ENCODE data around the gene CDC25C. TPM values are rescaled to one million over a fixed set of nuclear protein-coding genes. Genes with fewer than 3 reads are reported as not detected.
A peak's percentile ranks its signal among the peaks of the same experiment; 100 is the strongest.
"Not testable (repeated sequence)": the region's sequence is repeated elsewhere in the genome, so short reads cannot be mapped to it uniquely, and the experiment has no call there.

The CDC25C gene
- polyA plus RNA-seq, 1 of the 3 experiments (the other 2 are of a cell fraction), result 5.2 TPM

DNA sequence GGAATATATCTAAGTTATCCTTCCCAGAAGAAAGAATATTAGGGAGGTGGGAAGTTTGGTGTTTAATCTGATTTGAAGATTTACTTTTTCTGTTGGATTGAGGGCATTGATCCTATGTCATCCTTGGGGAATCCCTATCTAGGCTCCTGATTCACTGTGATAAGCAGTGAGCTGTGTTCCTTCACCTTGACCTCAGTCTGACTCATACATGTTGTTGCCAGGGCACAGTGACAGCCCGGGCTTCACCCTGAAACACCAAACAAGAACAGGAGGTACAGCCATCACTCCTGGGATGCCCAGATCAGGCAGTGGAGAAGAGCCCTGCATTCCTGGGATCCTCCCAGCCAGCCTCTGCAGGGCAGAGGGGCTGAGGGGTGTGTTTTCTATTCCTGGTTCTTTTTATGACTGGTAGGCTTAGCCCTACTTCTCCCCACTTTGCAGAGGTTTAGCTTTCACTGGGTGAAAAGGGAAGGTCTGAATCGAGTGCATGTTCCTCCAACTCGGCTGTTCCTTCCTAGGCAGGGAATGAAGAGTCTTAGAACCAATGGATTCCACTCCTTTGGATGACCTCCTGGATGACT, 3.4 kb upstream of the CDC25C start (continued):
- TF ChIP-seq, protein P1, sequence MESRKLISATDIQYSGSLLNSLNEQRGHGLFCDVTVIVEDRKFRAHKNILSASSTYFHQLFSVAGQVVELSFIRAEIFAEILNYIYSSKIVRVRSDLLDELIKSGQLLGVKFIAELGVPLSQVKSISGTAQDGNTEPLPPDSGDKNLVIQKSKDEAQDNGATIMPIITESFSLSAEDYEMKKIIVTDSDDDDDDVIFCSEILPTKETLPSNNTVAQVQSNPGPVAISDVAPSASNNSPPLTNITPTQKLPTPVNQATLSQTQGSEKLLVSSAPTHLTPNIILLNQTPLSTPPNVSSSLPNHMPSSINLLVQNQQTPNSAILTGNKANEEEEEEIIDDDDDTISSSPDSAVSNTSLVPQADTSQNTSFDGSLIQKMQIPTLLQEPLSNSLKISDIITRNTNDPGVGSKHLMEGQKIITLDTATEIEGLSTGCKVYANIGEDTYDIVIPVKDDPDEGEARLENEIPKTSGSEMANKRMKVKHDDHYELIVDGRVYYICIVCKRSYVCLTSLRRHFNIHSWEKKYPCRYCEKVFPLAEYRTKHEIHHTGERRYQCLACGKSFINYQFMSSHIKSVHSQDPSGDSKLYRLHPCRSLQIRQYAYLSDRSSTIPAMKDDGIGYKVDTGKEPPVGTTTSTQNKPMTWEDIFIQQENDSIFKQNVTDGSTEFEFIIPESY (IDR thresholded peaks at IDR 0.05; ENCODE audit: borderline replicate concordance, low read depth), result no peak

DNA sequence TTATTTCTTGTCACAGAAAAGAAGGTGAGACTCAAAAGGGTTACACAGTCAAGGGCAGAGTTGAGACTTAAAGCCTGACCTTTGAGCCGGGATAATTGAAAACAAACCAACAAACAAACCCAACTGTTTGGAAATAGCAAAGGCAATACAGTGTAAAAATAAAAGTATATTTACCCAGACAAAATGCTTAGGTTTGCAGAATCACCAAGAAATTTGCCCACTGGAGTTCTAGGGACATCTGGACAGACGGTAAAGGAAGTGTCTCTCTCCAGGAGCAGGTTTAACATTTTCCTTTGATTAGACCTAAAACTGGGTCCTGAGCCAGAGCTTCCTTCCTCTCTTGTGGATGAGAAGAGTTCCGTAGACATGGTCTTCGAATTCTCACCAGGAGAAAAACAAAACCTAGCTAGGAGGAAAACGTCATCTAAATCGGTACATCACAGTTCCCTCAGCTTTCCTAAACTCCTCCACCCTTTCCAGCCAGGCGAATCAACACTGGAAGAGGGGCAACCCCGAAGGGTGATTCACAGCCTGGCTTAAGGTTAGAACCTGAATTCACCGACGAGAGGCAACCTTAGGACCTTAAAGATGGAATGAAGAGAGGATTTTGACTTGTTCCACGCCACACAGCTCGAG, 673 bp downstream of the CDC25C start:
- Histone ChIP-seq H3K27me3 (ENCODE audit: insufficient read depth) (no peaks in the 10 kb centered on the region), H2AFZ (ENCODE audit: low read depth) (peak overlapping the region; percentile 100), H3K4me2 (peak overlapping the region; percentile 98), H3K4me3 (ENCODE audit: low read depth in 2 of 2, low read length in 1 of 2) (peak overlapping the region; percentile 69 to 95), H3K9me2 (no peaks in the 10 kb centered on the region), H3K9ac (peak overlapping the region; percentile 84), H3K36me3 (replicated peaks in 1 of 2; ENCODE audit: control insufficient read depth in 1 of 2, insufficient read depth in 2 of 2, low read length in 1 of 2) (peaks cover 0 to 6% of the 10 kb centered on the region in 2 experiments), H3K27ac (ENCODE audit: low read depth in 2 of 2, low read length in 1 of 2) (peak overlapping the region in 1 of 2 experiments; percentile 56; a peak in 3 of 4 replicates), H3K4me1 (ENCODE audit: control insufficient read depth in 1 of 2, insufficient read depth in 2 of 2, low read depth in 1 of 2, low read length in 1 of 2) (peaks cover 0 to 9% of the 10 kb centered on the region in 2 experiments; a peak in 1 of 4 replicates), H3F3A (replicated peaks; ENCODE audit: insufficient read depth) (peaks cover 4% of the 10 kb centered on the region), H3K9me3 (no peaks in the 10 kb centered on the region), H3K79me2 (ENCODE audit: insufficient read depth) (peaks cover 20% of the 10 kb centered on the region; the same call in 1 of the 2 replicates), H4K20me1 (ENCODE audit: insufficient read depth) (no peaks in the 10 kb centered on the region)
- POLR2A ChIA-PET, result interaction anchor here (0.6 to 1.2 kb wide), 3 partner anchors 22 to 134 kb away, joined by 3 to 4 read pairs (median 4); partner anchors contain the start of genes EGR1 and KDM3B
- 5% methylated on average over 12 of the region's 12 CpGs for WGBS (ENCODE audit: low lambda C conversion rate)
- no peak for DNase-seq
- CTCF ChIA-PET, result interaction anchor here (13.2 kb wide), 1 partner anchor 20 kb away, joined by 239 read pairs; the partner anchor contains the start of gene KDM3B
- TF ChIP-seq ELF1 (IDR thresholded peaks at IDR 0.05) (no peak), EZH2phosphoT487 (IDR thresholded peaks at IDR 0.05; ENCODE audit: borderline replicate concordance, low read depth) (no peak), RAD21 (IDR thresholded peaks at IDR 0.05; ENCODE audit: low read length) (no peak), TAF1 (IDR thresholded peaks at IDR 0.05; ENCODE audit: borderline replicate concordance, low read depth, low read length) (no peak), RCOR1 (IDR thresholded peaks at IDR 0.05; ENCODE audit: low read length) (no peak)
- TF ChIP-seq, protein P1 (IDR thresholded peaks at IDR 0.05; ENCODE audit: borderline replicate concordance, low read depth), result no peak
- TF ChIP-seq, protein P2, sequence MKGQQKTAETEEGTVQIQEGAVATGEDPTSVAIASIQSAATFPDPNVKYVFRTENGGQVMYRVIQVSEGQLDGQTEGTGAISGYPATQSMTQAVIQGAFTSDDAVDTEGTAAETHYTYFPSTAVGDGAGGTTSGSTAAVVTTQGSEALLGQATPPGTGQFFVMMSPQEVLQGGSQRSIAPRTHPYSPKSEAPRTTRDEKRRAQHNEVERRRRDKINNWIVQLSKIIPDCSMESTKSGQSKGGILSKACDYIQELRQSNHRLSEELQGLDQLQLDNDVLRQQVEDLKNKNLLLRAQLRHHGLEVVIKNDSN (IDR thresholded peaks at IDR 0.05; ENCODE audit: borderline replicate concordance, low read depth), result no peak

DNA sequence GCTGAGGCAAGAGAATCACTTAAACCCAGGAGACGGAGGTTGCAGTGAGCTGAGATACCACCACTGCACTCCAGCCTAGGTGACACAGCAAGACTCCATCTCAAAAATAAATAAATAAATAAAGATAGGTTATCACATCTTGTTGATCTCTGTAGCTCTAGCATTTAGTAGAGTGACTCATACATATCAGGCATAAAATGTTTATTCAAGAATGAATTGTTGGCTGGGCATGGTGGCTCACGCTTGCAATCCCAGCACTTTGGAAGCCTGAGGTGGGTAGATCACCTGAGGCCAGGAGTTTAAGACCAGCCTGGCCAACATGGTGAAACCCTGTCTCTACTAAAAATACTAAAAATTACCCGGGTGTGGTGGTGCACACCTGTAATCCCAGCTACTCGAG, 13.4 kb downstream of the CDC25C start:
- H3K9me2 ChIP-seq; H3K4me1 ChIP-seq (ENCODE audit: control insufficient read depth in 1 of 2, insufficient read depth in 2 of 2, low read depth in 1 of 2, low read length in 1 of 2); H3F3A ChIP-seq (replicated peaks; ENCODE audit: insufficient read depth); H3K79me2 ChIP-seq (ENCODE audit: insufficient read depth); H3K9ac ChIP-seq; POLR2A ChIA-PET; H3K27me3 ChIP-seq (ENCODE audit: insufficient read depth); DNase-seq; H3K4me2 ChIP-seq; H2AFZ ChIP-seq (ENCODE audit: low read depth); H3K36me3 ChIP-seq (replicated peaks in 1 of 2; ENCODE audit: control insufficient read depth in 1 of 2, insufficient read depth in 2 of 2, low read length in 1 of 2); H3K27ac ChIP-seq (ENCODE audit: low read depth in 2 of 2, low read length in 1 of 2); H3K4me3 ChIP-seq (ENCODE audit: low read depth in 2 of 2, low read length in 1 of 2); H3K9me3 ChIP-seq; H4K20me1 ChIP-seq (ENCODE audit: insufficient read depth): not testable (repeated sequence)
- WGBS (ENCODE audit: low lambda C conversion rate), result 84% methylated on average over 4 of the region's 4 CpGs
- CTCF ChIA-PET, result interaction anchor here (3.5 kb wide), 1 partner anchor 34 kb away, joined by 18 read pairs; the partner anchor contains the start of gene KDM3B

Data from SK-N-SH (cell line).